Left colon (tissue), 2 donors: ENCODE measurements around the gene PRDX4. TPM values are rescaled to one million over a fixed set of nuclear protein-coding genes. Genes with fewer than 3 reads are reported as not detected.
"Not testable (repeated sequence)": the region's sequence is repeated elsewhere in the genome, so short reads cannot be mapped to it uniquely, and the experiment has no call there.

Experiments
- ATAC-seq: fragments of 200-7000 bp; cut with Tn5 transposase; one replicate; pipeline ENCODE4 v1.9.1; 2020; ENCODE audit warnings: mild to moderate bottlenecking, moderate library complexity
- DNase-seq, 2 donors: peaks; one replicate each; pipeline ENCODE4 v3.0.0-alpha.2; 2020
- intact Hi-C, 2 donors: fragments of 100-400 bp; cut with DNase I in 1 of 2; cut with micrococcal nuclease in 1 of 2; formaldehyde crosslinking; loops; one replicate each; pipeline versions ENCODE4 v1.11.2 to v1.14.0; 2022; cut with DNase I, micrococcal nuclease
- long read RNA-seq: library from polyadenylated mRNA; unstranded; transcript quantifications from one replicate; pipeline ENCODE4 v2.0.0, GENCODE V29; 2021
- total RNA-seq, 2 donors: library from RNA; stranded (reverse); fragmentation: NEBNext Ultra II Directional; extraction: Animal tissue kit (Norgen Biotek cat#: 25700); gene quantifications; one replicate each; pipeline ENCODE4 v1.2.1, GENCODE V29; 2021
- donor health status: DM: no; HTN: no; CAD: no.
- donor health status: DM: yes; HTN: yes; CAD: no.

PRDX4 gene
- total RNA-seq: 10 to 100 TPM; 39.1 to 43.3 TPM
- long read RNA-seq, transcript PRDX4-202 (7 exons, 1,005 nt): major isoform, 66 of 67 reads
- long read RNA-seq, partial matches to known transcripts: 0 of 67 reads
- long read RNA-seq, other reads (novel, unspliced or antisense): 1 of 67 reads

DNA sequence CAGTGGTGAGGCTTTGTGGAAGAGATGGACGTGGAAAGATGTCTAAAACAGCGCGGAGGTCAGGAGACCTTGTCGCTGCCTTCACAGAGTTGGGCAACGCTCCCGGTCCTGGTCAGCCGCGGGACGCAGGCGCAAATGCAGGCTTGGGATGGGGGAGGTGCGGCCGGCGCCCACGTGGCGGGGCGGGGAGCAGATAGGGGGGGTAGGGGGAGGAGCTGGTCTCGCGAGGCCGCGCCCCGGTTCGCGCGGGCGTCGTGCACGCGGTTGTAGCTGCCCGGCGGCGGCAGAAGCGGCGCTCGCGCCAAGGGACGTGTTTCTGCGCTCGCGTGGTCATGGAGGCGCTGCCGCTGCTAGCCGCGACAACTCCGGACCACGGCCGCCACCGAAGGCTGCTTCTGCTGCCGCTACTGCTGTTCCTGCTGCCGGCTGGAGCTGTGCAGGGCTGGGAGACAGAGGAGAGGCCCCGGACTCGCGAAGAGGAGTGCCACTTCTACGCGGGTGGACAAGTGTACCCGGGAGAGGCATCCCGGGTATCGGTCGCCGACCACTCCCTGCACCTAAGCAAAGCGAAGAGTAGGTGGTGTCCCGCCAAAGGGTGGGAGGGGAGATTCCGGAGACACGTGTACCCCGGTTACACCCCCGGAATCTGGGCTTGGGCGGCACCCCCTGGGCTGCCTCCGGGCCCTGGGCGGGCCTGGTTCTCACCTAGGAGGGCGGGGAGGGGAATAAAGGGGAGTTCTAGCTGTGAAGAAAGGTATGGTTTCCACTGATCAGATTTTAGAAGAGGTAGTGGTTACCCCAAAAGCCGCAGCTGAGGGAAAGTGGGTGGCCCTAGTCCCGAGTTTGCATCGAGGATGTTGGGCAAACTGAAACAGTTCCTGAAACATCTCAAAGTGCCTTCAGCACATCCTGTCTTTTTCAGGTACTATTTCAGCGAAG lies at the start of gene PRDX4:
Gene PRDX4 (plus strand): TSS at position 255 of the 939 bp plus-strand sequence. CDS start 78 bp downstream, at position 333.
- ATAC-seq (peak; percentile 99), DNase-seq (peak; percentile 87 to 88)
- intact Hi-C loops: no loop called here

DNA sequence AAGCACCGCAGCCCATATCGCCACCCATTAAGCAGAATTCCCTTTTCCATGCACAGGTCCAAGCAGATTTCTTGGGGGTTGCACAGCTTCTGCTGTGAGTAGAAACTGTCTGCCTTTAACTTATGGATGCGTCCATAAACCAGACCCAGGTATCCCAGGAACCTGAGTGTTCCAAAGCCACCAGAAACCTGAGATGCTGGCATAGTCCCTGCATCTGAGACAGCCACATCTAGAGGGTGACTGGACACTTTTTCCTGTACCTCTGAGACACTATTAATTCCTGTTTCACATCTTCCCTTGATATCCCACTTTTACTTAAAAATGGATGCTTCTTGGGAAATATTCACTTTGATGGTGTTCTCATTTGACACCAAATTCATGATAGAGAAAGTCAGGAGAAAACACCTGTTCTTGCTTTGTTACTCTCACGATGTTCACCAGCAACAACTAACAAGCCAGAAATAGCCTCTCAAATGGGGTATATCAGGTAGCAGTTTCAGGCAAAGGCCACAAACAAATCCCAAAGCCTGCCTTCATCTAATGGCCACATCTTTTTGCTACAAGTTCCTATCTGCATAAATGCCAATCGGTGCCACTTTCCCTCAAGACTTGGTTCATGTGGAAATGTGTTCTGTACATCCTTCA lies 45.5 kb upstream of the PRDX4 start:
- ATAC-seq: no peak
- no peak for DNase-seq
- intact Hi-C loops: no loop called here

DNA sequence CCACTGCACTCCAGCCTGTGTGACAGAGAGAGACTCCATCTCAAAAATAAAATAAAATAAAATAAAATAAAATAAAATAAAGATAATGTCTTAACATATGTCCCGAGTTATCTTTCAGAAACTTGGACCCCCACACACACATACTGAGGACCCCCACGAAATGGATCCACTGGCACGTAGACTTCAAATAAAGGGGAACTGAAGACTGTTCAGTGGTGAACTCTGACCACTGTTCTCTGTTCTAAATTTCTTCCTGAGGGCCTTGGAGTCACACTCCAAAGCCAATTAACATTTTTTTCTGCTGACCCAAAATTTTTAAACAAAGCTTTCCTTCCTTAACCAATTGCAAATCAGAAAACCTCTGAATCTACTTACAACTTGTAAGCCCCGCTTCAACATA lies 43.5 kb upstream of the PRDX4 start:
- intact Hi-C loops: no loop called here
- ATAC-seq: no peak
- no peak for DNase-seq

DNA sequence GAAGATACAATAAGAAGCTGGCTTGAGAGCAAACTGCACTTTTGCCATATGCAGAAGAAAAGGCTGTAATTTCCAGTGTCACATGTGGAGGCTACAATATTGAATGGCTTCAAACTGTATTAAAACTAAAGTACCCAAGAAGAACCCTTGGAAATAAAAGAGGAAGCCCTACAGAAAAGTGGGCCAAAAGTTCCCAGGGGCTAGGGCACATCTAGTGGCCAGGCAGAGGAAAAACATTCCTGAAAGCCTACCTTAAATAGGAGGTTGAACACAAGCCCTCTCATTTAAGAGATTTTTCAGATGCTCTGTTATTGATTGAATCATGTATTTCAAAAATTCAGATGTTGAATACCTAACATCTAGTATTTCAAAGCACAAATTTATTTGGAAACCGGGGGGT lies 40.6 kb upstream of the PRDX4 start:
- ATAC-seq (no peak), DNase-seq (no peak)
- intact Hi-C loops: no loop called here

DNA sequence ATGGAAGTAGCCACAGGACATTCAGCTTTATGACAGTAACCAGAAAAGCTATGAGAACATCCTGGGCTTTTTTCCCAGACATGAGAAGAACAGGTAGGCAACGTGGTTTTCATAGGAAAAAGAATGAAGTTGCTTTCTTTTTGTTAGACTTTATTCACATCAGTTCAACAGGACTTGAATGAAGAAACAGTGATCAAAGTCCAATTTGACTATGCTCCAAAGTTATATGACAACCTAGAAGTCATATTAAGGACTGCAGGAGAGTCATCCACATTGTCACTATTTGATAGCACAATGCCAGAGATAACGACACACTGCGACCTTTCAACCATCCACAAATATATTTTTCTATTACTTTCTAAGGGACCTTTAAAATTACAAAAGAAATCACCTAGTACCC lies 39.2 kb upstream of the PRDX4 start:
- DNase-seq: no peak
- no peak for ATAC-seq
- intact Hi-C loops: no loop called here

DNA sequence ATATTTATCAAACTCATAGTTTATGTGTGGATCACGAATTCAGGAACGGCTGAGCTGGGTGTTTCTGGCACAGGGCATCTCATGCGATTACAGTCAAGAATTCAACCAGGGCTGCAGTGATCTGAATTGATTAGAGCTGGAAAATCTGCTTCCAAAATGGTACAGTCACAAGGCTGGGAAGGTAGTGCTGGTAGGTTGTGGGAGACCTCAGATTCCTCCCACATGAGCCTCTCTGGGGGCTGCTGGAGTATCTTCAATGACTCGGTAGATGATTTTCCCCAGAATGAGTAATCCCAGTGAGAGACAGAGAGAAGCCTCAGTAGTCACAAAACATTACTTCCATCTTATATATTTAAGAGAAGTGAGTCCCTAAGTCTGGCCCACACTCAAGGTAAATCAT lies 36.2 kb upstream of the PRDX4 start:
- intact Hi-C loops: no loop called here
- DNase-seq: no peak
- ATAC-seq: no peak

DNA sequence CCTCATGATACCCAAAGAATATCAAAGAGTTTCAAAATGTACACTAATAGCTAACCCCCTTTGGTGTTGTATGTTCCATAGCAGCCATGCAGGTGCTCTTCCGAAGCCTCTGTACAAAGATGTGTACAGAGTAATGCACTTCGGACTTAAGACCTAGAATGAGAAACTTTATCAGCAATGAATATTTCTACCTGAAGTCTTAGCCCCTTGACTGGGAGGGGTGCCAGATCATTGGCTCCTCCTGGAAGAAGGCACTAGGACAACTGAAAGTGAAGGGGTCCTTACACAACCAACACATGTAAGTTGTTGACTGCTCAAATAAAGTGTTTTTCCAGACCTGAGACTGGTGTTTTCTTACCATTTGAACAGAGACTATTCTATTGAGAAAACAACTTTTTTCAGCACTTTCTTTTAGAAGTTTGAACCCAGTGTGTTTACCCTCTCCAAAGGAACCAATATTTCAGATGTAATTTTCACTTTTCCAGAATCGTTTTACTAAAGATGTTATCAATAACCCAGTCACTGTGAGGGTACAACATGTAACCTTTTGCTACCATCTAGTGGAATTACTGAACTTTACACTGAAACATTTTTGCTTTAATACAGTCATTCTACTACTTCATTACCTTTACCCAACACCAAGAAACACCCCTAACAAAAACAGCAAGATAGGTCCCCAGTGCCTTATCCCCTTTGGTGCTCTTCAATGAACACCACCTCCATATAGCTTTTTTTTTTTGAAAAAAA lies 33.3 kb upstream of the PRDX4 start:
- no peak for DNase-seq
- no peak for ATAC-seq
- intact Hi-C loops: no loop called here

DNA sequence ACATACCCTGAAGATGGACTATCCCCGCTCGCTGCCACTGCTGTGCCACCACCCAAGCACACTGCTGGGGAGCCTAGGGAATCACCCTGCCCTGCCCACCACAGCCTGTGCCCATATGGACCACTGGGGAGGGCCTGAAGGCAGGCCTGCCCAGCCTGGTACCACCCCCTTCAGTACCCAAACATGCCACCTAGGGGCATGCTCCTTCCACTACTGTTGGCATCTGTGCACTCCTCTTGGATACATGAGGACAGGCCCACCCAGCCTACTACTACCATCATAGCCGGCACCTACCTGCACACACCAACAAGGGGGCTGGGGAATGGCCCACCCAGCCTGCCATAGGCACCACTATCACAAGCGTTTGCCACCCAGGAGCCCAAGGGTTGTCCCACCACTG lies 30.1 kb upstream of the PRDX4 start:
- intact Hi-C loops: no loop called here
- ATAC-seq: no peak

DNA sequence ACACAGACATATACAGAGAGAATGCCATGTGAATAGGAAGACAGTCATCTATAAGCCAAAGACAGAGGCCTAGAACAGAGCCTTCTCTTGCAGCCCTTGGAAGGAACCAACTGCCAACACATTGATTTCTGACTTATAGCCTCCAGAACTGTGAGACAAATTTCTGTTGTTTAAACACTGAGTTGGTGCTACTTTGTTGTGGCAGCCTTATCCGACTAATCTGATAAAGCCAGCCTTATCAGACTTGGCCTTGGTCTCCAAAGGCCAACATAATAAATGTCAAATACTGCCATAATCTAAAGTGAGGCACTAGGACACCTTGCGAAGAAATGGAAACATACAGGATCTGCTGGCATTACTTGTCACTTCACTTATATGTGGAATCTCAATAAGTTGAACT lies 24.3 kb upstream of the PRDX4 start:
- ATAC-seq (no peak), DNase-seq (no peak)
- intact Hi-C loops: no loop called here

More for the DNA sequence above, 30.1 kb upstream of the PRDX4 start:
- DNase-seq: no peak

DNA sequence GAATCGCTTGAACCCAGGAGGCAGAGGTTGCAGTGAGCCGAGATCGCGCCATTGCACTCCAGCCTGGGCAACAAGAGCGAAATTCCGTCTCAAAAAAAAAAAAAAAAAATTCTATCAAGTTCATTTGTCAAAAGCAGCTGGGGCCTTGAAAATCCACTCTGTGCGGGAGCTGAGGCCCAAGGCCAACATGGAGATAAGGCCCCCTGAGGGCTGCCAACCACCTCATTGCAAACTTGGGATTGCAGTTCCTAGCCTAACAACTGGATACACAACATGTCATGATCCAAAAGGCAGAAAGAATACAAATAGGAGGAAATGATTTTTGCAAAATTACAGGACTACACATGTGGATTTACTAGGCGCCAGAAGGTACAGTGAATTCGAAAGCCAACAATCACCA lies 22.5 kb upstream of the PRDX4 start:
- intact Hi-C loops: no loop called here
- ATAC-seq: no peak
- DNase-seq: no peak

DNA sequence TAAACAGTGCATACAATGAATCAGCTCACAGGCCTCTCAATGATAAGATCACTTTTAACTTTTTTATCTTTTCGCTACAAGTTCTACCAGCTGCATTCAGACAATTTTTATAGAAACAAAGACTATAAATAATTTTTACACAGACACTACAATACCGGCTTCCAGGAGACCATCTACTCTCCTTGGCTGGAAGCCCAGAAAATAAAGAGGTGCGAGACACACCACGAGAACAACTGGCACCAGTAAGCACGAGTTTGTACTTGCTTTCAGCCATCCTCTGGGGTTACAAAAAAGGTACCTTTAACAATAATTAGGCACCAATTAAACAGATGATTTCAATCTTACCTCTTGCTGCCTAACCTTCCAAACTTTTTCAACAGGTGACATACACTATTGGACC lies 11.2 kb upstream of the PRDX4 start:
- DNase-seq (no peak), ATAC-seq (no peak)
- intact Hi-C loops: no loop called here

DNA sequence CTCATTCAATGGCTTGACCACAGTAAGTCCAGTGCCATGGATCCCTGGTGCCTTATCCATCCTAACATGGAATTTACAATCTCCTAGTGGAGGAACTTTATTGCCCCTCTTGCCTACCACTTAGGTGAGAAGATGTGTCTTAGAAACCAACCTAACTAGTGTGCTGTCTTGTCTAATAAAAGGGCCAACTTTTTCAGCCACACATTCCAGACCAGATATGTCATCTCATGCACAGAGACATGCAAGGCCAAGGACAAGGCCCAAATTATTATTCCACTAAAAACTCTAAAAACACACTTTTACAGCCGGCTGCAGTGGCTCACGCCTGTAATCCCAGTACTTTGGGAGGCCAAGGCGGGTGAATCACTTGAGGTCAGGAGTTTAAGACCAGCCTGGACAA lies 10.6 kb upstream of the PRDX4 start:
- DNase-seq: no peak
- intact Hi-C loops: no loop called here
- ATAC-seq: no peak

DNA sequence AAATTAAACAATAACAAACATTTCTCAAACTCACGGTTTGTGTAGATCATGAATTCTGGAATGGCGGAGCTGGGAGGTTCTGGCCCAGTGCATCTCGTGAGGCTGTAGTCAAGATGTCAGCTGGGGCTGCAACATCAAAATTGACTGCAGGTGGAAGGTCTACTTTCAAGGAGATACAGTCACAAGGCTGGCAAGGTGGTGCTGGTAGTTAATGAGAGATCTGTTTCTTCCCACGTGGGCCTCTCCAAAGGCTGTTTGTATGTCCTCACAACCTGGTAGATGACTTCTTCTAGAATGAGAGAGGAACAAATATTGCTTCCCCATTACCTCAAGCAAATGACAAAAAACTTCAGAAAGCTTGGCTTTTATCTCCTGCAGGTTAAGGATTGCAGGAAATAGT lies 8.0 kb upstream of the PRDX4 start:
- intact Hi-C loops: no loop called here
- ATAC-seq: no peak

DNA sequence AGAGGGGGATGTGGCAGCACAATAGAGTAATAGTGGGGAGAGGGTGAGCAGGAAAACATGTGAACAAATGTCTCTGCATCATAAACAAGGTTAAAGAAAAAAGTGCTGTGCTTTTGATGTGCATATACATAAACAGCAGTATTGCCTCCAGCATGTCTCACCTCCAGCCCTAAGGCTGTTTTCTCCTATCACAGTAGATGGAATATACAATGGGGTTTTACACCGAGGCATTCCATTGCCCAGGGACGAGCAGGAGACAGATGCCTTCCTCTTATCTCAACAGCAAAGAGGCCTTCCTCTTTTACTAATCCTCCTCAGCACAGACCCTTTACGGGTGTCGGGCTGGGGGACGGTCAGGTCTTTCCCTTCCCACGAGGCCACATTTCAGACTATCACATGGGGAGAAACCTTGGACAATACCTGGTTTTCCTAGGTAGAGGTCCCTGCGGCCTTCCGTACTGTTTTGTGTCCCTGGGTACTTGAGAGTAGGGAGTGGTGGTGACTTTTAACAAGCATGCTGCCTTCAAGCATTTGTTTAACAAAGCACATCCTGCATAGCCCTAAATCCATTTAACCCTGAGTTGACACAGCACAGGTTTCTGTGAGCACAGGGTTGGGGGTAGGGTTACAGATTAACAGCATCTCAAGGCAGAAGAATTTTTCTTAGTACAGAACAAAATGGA lies 7.1 kb upstream of the PRDX4 start:
- ATAC-seq, DNase-seq, intact Hi-C loops: not testable (repeated sequence)

More for the DNA sequence above, 8.0 kb upstream of the PRDX4 start:
- DNase-seq: no peak

DNA sequence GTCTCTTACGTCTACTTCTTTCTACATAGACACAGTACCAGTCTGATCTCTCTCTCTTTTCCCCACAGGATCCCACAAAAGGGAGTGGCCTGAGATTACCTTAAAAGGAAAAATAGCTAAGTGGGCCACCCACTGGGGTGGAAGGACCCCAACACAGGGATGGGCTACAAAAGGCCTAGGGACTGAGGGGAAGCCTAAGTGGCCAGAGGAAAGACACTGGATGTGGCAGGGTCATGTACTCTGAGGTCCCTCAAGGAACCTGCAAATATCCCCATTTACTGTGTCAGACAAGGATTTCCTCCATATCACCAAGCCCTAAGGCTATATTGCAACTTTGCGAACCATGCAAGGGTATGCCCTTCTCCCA lies 6.5 kb upstream of the PRDX4 start:
- DNase-seq (no peak), ATAC-seq (no peak)
- intact Hi-C loops: no loop called here

DNA sequence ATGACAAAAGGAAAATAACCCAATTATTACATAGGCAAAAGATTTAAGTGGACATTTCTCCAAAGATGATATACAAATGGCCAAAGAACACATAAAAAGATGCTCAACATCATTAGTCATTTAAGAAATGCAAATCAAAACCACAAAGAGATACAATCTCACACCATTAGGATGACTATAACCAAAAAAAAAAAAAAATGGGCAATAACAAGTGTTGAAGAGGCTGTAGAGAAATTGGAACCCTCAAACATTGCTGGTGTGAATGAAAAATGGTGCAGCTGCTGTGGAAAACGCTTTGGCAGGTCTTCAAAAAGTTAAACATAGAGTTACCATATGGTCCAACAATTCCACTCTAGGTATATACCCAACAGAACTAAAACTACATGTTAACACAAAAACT lies 5.6 kb upstream of the PRDX4 start:
- no peak for ATAC-seq
- no peak for DNase-seq
- intact Hi-C loops: no loop called here

DNA sequence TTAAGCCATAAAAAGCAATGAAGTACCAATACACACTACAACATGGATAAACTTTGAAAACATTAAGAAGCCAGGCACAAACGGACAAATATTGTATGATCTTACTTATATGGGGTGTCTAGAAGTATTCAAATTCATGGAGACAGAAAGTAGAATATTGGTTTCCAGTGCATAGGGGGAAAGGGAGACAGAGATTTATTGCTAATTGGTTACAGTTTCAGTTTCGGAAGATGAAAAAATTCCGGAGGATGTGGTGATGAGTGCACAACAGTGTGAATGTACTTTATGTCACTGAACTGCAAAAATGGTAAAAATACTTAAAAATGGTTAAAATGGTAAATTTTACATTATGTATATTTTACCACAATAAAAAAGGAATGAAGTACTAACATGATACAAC lies 5.1 kb upstream of the PRDX4 start:
- intact Hi-C loops: no loop called here
- DNase-seq: no peak
- ATAC-seq: no peak

DNA sequence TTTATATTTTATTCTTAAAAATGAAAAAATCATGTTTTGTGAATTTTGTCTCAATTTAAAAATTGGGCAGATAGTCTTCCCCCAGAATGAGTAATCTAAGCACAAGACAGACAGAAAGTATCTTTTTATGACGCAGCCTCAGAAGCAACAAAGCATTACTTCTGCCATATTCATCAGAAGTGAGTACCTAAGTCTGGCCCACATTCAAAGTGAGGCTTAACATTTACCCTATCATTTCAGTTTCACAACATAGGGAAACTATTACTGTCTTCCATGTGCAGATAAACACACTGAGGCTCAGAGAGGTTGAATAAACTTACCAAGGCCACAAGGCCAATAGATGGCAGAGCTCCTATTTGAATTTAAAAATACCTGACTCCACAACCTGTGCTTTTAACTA lies 4.4 kb upstream of the PRDX4 start:
- intact Hi-C loops: no loop called here
- ATAC-seq: no peak
- DNase-seq: no peak

DNA sequence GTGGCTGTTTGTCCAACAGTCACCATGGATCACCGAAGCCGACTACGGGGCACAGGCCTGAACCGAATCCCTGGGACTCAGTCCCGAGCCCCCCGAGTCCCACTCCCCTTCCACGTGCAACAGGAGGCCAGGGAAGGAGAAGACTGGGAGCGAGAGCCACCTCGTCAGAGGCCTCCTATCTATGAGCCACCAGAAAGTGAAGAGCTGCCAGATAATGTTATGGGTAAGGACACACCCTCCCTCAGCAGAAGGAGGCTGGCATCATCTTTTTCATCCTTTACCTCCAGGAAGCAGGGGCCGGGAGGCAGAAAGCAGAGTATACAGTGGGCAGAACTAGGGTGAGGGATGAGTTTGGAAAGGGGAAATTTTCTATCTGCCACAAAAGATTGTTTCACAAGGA lies 2.8 kb upstream of the PRDX4 start:
- DNase-seq (no peak), ATAC-seq (no peak)
- intact Hi-C loops: no loop called here
